GM12878 (cell line): Measurements from ENCODE around the gene CSTF1. TPM values are rescaled to one million over a fixed set of nuclear protein-coding genes. Genes with fewer than 3 reads are reported as not detected.

Experiments
- BCLAF1 ChIP-seq: fragments of 450-650 bp; IDR thresholded peaks from 2 replicates; pipeline ENCODE4 v1.6.1; 2017; ENCODE audit warnings: antibody characterized with exemption, mild to moderate bottlenecking, moderate library complexity
- BRCA1 ChIP-seq: IDR thresholded peaks from 2 replicates; pipeline ENCODE4 v1.6.1; 2011; ENCODE audit warnings: low read depth, low read length, improper control_type of control experiment
- CHD2 ChIP-seq: IDR thresholded peaks from 2 replicates; pipeline ENCODE4 v1.6.1; 2011; ENCODE audit warnings: low read depth, low read length, improper control_type of control experiment, borderline replicate concordance
- E2F8 ChIP-seq: fragments of 450-650 bp; IDR thresholded peaks from 2 replicates; pipeline ENCODE4 v1.6.1; 2018; ENCODE audit warnings: mild to moderate bottlenecking, low read depth, moderate library complexity; ENCODE audit not compliant: partially characterized antibody
- HSF1 ChIP-seq: fragments of 150-350 bp; IDR thresholded peaks from 2 replicates; pipeline ENCODE4 v1.6.1; 2014; ENCODE audit warnings: mild to moderate bottlenecking, low read depth, low read length
- IKZF1 ChIP-seq: fragments of 450-650 bp; conservative IDR thresholded peaks from 2 replicates; pipeline ENCODE4 v1.6.1; 2017; ENCODE audit warnings: antibody characterized with exemption, mild to moderate bottlenecking
- MAX ChIP-seq: IDR thresholded peaks from 2 replicates; pipeline ENCODE4 v1.6.1; 2012; ENCODE audit warnings: low read depth, low read length, improper control_type of control experiment
- MEF2A ChIP-seq: IDR thresholded peaks from 2 replicates; pipeline ENCODE4 v1.6.1; 2011; ENCODE audit warnings: low read depth, mild to moderate bottlenecking, low read length, moderate library complexity; ENCODE audit not compliant: insufficient read depth
- NR2F1 ChIP-seq: fragments of 450-650 bp; conservative IDR thresholded peaks from 2 replicates; pipeline ENCODE4 v1.6.1; 2017; ENCODE audit warnings: mild to moderate bottlenecking
- SIN3A ChIP-seq: IDR thresholded peaks from 2 replicates; pipeline ENCODE4 v1.6.1; 2012; ENCODE audit warnings: low read depth, low read length, improper control_type of control experiment
- polyA plus RNA-seq, 11 experiments: library from polyadenylated mRNA; depleted of rRNA in 4 of 11; unstranded in 6 of 11; stranded (reverse) in 5 of 11; fragments of >200 nt; fragmentation: Nextera tagmentation in 4 of 11; fragmentation: Illumina TruSeq in 1 of 11; extraction: Ambion mirVana in 4 of 11; extraction: Trizol in 1 of 11; gene quantifications; 1 replicate in 1 of 11; 2 replicates in 10 of 11; pipeline versions ENCODE4 v1.2.1 to v1.2.3, GENCODE V29; 2011 to 2016; ENCODE audit warnings: inconsistent platforms in 2 of 11, missing spikeins in 2 of 11, low read depth in 1 of 11
- total RNA-seq, 4 experiments: library from RNA; depleted of rRNA in 3 of 4; stranded (reverse); fragments of >200 nt in 3 of 4; fragmentation: Illumina TruSeq in 1 of 4; extraction: Trizol in 1 of 4; gene quantifications; 2 replicates each; pipeline versions ENCODE4 v1.2.1 to v1.2.3, GENCODE V29; 2013 to 2021

The CSTF1 gene
- total and polyA plus RNA-seq, 10 of the 15 experiments (the other 5 are each of a cell fraction or from before 2014, with no cell fraction given), result 41.8 to 89.1 (median 50.1) TPM

- TF ChIP-seq BCLAF1, result no peak
- TF ChIP-seq MAX, result no peak
- no peak for TF ChIP-seq HSF1
- no peak for TF ChIP-seq CHD2
- no peak for TF ChIP-seq BRCA1
- no peak for TF ChIP-seq MEF2A
- no peak for TF ChIP-seq IKZF1
- no peak for TF ChIP-seq E2F8
- no peak for TF ChIP-seq SIN3A
- no peak for TF ChIP-seq NR2F1
Observed at GRCh38 chr20:56369179-56369578, 23.3 kb upstream of the CSTF1 start (continued).
